NOMO-1 treated with dmso at 0.1 percent for 144 hours (cell line): Measurements from ENCODE around the gene MEIKIN.
"Not testable (repeated sequence)": the region's sequence is repeated elsewhere in the genome, so short reads cannot be mapped to it uniquely, and the experiment has no call there.

ENCODE experiments used
- DNase-seq: peaks from one replicate; lab custom pipeline; 2025; ENCODE audit not compliant: unreplicated experiment; lab: John Stamatoyannopoulos, UW

MEIKIN gene

GRCh38 chr5:131914472-131914871 is 31.0 kb downstream of the MEIKIN start:
- DNase-seq = no peak

- no peak for DNase-seq
Observed at GRCh38 chr5:131913603-131914002, 31.9 kb downstream of the MEIKIN start.

GRCh38 chr5:131906668-131907067 is 38.8 kb downstream of the MEIKIN start:
- no peak for DNase-seq

GRCh38 chr5:131902266-131902665 is 43.2 kb downstream of the MEIKIN start:
- not testable (repeated sequence) for DNase-seq

GRCh38 chr5:131899686-131900085 is 45.8 kb downstream of the MEIKIN start:
- no peak for DNase-seq

- no peak for DNase-seq
Observed at GRCh38 chr5:131883984-131884383, 61.5 kb downstream of the MEIKIN start.

GRCh38 chr5:131879705-131880104 is 65.8 kb downstream of the MEIKIN start:
- no peak for DNase-seq

GRCh38 chr5:131877873-131878272 is 67.6 kb downstream of the MEIKIN start:
- DNase-seq = no peak

GRCh38 chr5:131871251-131871650 is 74.2 kb downstream of the MEIKIN start:
- not testable (repeated sequence) for DNase-seq

- no peak for DNase-seq
Observed at GRCh38 chr5:131867524-131867923, 77.9 kb downstream of the MEIKIN start.

- DNase-seq = no peak
Observed at GRCh38 chr5:131863700-131864099, 81.8 kb downstream of the MEIKIN start.

GRCh38 chr5:131857388-131857787 is 88.1 kb downstream of the MEIKIN start:
- DNase-seq = no peak

GRCh38 chr5:131855452-131855851 is 90.0 kb downstream of the MEIKIN start:
- no peak for DNase-seq

GRCh38 chr5:131854134-131854533 is 91.3 kb downstream of the MEIKIN start:
- DNase-seq = peak; percentile 2

GRCh38 chr5:131848662-131849061 is 96.8 kb downstream of the MEIKIN start:
- no peak for DNase-seq

- DNase-seq = no peak
Observed at GRCh38 chr5:131846536-131846935, 98.9 kb downstream of the MEIKIN start.

GRCh38 chr5:131845828-131846227 is 99.6 kb downstream of the MEIKIN start:
- DNase-seq = no peak

GRCh38 chr5:131842971-131843370 is 102.5 kb downstream of the MEIKIN start:
- DNase-seq = not testable (repeated sequence)

GRCh38 chr5:131832702-131833101 is 112.8 kb downstream of the MEIKIN start:
- not testable (repeated sequence) for DNase-seq

- DNase-seq = no peak
Observed at GRCh38 chr5:131825404-131826013, 120.0 kb downstream of the MEIKIN start.

- DNase-seq = no peak
Observed at GRCh38 chr5:131824631-131825030, 120.8 kb downstream of the MEIKIN start.

GRCh38 chr5:131821221-131821620 is 124.2 kb downstream of the MEIKIN start:
- DNase-seq = no peak

- DNase-seq = no peak
Observed at GRCh38 chr5:131818001-131818724, 127.3 kb downstream of the MEIKIN start.
